Ishikawa (cell line): ENCODE results near the gene HOXB8.

ENCODE experiments used
- CEBPB ChIP-seq: IDR thresholded peaks from 2 replicates; pipeline ENCODE4 v1.6.1; 2012
- CREB1 ChIP-seq: IDR thresholded peaks from 2 replicates; pipeline ENCODE4 v1.6.1; 2012; ENCODE audit warnings: low read depth
- EGR1 ChIP-seq: IDR thresholded peaks from 2 replicates; pipeline ENCODE4 v1.6.1; 2012
- EP300 ChIP-seq: IDR thresholded peaks from 2 replicates; pipeline ENCODE4 v1.6.1; 2012; ENCODE audit warnings: borderline replicate concordance
- FOXM1 ChIP-seq: IDR thresholded peaks from 2 replicates; pipeline ENCODE4 v1.6.1; 2012; ENCODE audit warnings: low read depth, borderline replicate concordance
- MAX ChIP-seq: IDR thresholded peaks from 2 replicates; pipeline ENCODE4 v1.6.1; 2012
- NFIC ChIP-seq: IDR thresholded peaks from 2 replicates; pipeline ENCODE4 v1.6.1; 2012
- RAD21 ChIP-seq: IDR thresholded peaks from 2 replicates; pipeline ENCODE4 v1.6.1; 2012; ENCODE audit warnings: low read depth
- TAF1 ChIP-seq: IDR thresholded peaks from 2 replicates; pipeline ENCODE4 v1.6.1; 2012; ENCODE audit warnings: low read depth, mild to moderate bottlenecking
- TCF12 ChIP-seq: IDR thresholded peaks from 2 replicates; pipeline ENCODE4 v1.6.1; 2012; ENCODE audit warnings: low read depth
- TEAD4 ChIP-seq: IDR thresholded peaks from 2 replicates; pipeline ENCODE4 v1.6.1; 2012
- YY1 ChIP-seq: IDR thresholded peaks from 2 replicates; pipeline ENCODE4 v1.6.1; 2012; ENCODE audit warnings: low read depth
- ZBTB7A ChIP-seq: IDR thresholded peaks from 2 replicates; pipeline ENCODE4 v1.6.1; 2012; ENCODE audit warnings: low read depth
- TF ChIP-seq, protein P1 (sequence below): IDR thresholded peaks from 2 replicates; pipeline ENCODE4 v1.6.1; 2012; ENCODE audit warnings: low read depth, mild to moderate bottlenecking
- TF ChIP-seq, protein P2 (sequence below): IDR thresholded peaks from 2 replicates; pipeline ENCODE4 v1.6.1; 2012

HOXB8 gene

GRCh38 chr17:48627118-48627597 is 12.1 kb upstream of the HOXB8 start:
- TF ChIP-seq YY1 (no peak), EGR1 (no peak), MAX (no peak), TEAD4 (no peak), NFIC (no peak), TCF12 (no peak), FOXM1 (no peak), CEBPB (no peak), CREB1 (no peak), EP300 (no peak), RAD21 (no peak), TAF1 (no peak), ZBTB7A (no peak)
- TF ChIP-seq, protein P1, sequence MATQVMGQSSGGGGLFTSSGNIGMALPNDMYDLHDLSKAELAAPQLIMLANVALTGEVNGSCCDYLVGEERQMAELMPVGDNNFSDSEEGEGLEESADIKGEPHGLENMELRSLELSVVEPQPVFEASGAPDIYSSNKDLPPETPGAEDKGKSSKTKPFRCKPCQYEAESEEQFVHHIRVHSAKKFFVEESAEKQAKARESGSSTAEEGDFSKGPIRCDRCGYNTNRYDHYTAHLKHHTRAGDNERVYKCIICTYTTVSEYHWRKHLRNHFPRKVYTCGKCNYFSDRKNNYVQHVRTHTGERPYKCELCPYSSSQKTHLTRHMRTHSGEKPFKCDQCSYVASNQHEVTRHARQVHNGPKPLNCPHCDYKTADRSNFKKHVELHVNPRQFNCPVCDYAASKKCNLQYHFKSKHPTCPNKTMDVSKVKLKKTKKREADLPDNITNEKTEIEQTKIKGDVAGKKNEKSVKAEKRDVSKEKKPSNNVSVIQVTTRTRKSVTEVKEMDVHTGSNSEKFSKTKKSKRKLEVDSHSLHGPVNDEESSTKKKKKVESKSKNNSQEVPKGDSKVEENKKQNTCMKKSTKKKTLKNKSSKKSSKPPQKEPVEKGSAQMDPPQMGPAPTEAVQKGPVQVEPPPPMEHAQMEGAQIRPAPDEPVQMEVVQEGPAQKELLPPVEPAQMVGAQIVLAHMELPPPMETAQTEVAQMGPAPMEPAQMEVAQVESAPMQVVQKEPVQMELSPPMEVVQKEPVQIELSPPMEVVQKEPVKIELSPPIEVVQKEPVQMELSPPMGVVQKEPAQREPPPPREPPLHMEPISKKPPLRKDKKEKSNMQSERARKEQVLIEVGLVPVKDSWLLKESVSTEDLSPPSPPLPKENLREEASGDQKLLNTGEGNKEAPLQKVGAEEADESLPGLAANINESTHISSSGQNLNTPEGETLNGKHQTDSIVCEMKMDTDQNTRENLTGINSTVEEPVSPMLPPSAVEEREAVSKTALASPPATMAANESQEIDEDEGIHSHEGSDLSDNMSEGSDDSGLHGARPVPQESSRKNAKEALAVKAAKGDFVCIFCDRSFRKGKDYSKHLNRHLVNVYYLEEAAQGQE: no peak
- TF ChIP-seq, protein P2, sequence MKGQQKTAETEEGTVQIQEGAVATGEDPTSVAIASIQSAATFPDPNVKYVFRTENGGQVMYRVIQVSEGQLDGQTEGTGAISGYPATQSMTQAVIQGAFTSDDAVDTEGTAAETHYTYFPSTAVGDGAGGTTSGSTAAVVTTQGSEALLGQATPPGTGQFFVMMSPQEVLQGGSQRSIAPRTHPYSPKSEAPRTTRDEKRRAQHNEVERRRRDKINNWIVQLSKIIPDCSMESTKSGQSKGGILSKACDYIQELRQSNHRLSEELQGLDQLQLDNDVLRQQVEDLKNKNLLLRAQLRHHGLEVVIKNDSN: no peak

- TF ChIP-seq CREB1: peak; percentile 5; the same call in 1 of the 2 replicates
- TF ChIP-seq EGR1: peak; percentile 87
- 0 out of 2 replicates have a peak, but pooled peaks have one; percentile 39 for TF ChIP-seq YY1
- no peak for TF ChIP-seq NFIC
- 0 out of 2 replicates have a peak, but pooled peaks have one; percentile 33 for TF ChIP-seq CEBPB
- TF ChIP-seq TAF1: no peak
Observed at GRCh38 chr17:48626245-48627117, 11.4 kb upstream of the HOXB8 start, which contains the start of gene HOXB9. HOXB9 (minus strand) TSS chr17:48626358; CDS start chr17:48626269, 89 bp downstream.

DNA sequence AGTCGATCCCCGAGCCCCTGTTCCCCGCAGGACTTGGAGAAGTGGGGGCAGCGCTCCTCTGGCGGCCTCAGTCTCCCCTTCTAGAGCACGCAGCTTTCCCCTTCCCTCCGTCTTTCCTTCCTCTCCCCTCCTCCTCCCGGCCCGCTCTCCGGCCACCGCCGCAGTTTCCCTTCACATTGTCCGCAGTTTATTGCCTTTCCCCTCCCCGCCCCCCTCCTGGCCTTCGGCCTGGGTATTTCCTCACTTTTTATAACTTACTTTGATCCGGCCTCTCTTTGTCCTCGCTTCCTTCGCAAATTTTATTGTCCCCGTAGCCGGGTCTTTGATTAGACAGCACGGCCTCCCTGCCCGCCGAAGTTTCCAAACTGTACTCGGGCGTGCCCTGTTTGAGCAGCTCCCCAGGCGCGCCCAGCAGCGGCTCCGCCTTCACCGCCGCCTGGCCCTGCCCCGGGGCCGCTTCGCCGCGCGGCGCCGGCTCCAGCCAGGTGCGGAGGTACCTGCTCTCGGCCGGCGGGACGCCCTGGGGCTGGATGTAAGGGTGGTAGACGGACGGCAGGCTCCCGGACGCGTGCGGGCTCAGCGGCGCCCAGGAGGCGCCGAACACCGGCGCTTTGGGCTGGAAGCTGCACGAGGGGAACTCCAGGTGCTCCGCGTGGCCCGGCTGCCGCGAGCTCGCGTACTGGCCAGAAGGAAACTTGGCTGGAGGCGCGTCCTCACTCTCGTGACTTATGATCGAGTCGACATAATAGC is 10.6 kb upstream of the HOXB8 start:
- TF ChIP-seq TEAD4 (no peak), MAX (peak; percentile 14; the same call in 1 of the 2 replicates), CREB1 (no peak)

DNA sequence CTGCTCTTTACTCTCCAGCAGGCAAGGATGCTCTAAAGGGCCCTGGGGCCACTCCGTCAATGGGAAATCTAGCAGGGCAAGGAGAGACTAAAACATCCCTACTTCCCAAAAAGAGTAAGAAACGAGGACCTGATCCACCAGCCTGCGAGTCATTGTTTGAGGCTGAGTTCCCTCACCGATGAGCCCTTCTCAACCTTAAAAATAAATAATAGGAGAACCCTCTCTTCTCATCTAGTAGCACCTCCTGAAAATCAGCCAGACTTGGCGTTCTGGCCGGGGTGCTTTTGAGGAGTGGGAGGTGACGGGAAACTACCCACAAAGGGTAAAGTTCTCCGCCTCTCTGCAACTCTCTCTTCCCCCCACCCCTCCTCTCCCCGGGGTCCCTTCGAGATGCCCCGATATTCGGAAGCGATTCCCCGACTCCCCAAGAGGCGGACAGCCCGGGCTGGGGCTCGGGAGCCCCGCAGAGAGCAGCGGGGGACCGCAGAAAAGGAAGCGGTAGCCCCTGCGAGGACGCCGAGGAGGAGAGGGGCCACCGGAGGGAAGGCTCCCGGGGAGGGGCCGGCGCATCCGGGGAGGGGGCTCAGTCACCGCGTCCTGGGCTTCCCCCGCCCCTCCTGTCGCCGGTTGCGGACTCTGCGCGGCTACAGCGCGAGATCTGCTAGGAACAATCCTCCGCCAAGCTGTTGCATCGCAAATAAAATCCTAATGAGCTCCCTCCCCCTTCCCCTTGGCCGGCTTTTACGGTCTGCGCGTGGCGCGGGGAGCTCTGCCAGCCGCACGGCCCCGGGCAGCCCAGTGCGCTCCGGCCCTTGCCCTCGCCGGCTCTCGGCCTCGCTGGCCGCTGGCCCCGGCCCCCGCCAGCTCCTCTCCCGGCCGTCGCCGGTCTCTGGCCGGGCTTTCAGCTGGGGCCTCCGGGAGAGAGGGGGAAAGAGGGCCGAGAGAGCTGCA is 9.7 kb upstream of the HOXB8 start:
- TF ChIP-seq TCF12: no peak
- no peak for TF ChIP-seq NFIC
- TF ChIP-seq CEBPB: no peak
- TF ChIP-seq CREB1: no peak
- no peak for TF ChIP-seq RAD21
- no peak for TF ChIP-seq TAF1
- TF ChIP-seq YY1: no peak

DNA sequence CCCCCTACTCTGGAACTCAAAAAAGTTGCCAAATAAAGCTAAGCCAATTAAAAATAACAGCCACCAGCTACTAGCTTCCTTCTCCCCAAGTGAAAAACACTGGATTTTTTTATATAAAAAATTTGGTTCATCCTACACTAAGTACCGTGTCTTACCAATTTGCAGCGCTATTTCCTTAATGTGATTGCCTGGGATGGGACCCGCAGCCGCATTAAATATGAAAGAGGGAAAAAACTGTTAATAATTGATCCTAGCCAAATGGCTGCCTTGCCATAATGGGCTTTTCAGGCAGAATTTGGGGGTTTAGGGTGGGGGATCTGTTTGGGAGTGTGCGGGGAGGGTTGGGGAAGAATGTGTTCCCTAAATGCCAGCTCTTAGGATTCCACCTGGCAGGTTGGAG is 9.0 kb upstream of the HOXB8 start:
- TF ChIP-seq RAD21: no peak
- no peak for TF ChIP-seq MAX
- TF ChIP-seq, protein P1: no peak
- no peak for TF ChIP-seq YY1
- no peak for TF ChIP-seq CEBPB
- no peak for TF ChIP-seq TCF12
- no peak for TF ChIP-seq CREB1
- TF ChIP-seq FOXM1: no peak
- TF ChIP-seq EGR1: no peak
- TF ChIP-seq NFIC: no peak
